HCEC 1CT (cell line): ENCODE measurements around the gene MYBPH.

Experiments used
- DNase-seq: peaks from one replicate; pipeline ENCODE4 v3.0.0-alpha.2; 2017

The MYBPH gene

GRCh38 chr1:203178083-203178482 is 2.5 kb upstream of the MYBPH start:
- DNase-seq = peak; percentile 66

GRCh38 chr1:203177470-203178039 is 1.9 kb upstream of the MYBPH start:
- peak; percentile 80 for DNase-seq

- DNase-seq = no peak
These were observed 1.4 kb upstream of the MYBPH start for GRCh38 chr1:203177036-203177405.

- no peak for DNase-seq
These were observed 828 bp upstream of the MYBPH start for GRCh38 chr1:203176273-203177035.

- DNase-seq = no peak
These were observed 208 bp upstream of the MYBPH start for GRCh38 chr1:203175827-203176241.

- no peak for DNase-seq
These were observed 1.2 kb downstream of the MYBPH start for GRCh38 chr1:203174324-203174985.

- no peak for DNase-seq
These were observed 2.1 kb downstream of the MYBPH start for GRCh38 chr1:203173566-203173965.

- no peak for DNase-seq
These were observed 2.5 kb downstream of the MYBPH start for GRCh38 chr1:203173011-203173555.

- DNase-seq = peak; percentile 36
These were observed 3.2 kb downstream of the MYBPH start for GRCh38 chr1:203172184-203173010.

- DNase-seq = no peak
These were observed 4.1 kb downstream of the MYBPH start for GRCh38 chr1:203171341-203172183.

GRCh38 chr1:203170625-203171330 is 4.8 kb downstream of the MYBPH start:
- DNase-seq = no peak

GRCh38 chr1:203169770-203170520 is 5.7 kb downstream of the MYBPH start:
- no peak for DNase-seq

- DNase-seq = no peak
These were observed 6.6 kb downstream of the MYBPH start for GRCh38 chr1:203168991-203169390.

GRCh38 chr1:203168256-203168786 is 7.3 kb downstream of the MYBPH start:
- DNase-seq = no peak

GRCh38 chr1:203167913-203168200 is 7.8 kb downstream of the MYBPH start:
- DNase-seq = no peak

GRCh38 chr1:203167026-203167912 is 8.4 kb downstream of the MYBPH start:
- DNase-seq = no peak

- no peak for DNase-seq
These were observed 9.3 kb downstream of the MYBPH start for GRCh38 chr1:203166192-203166940.

GRCh38 chr1:203165800-203166161 is 9.8 kb downstream of the MYBPH start:
- DNase-seq = no peak
